COLO668 (cell line): ENCODE results near the gene CYBRD1.
"Not testable (repeated sequence)": the region's sequence is repeated elsewhere in the genome, so short reads cannot be mapped to it uniquely, and the experiment has no call there.

ENCODE experiments used
- DNase-seq: peaks from one replicate; lab custom pipeline; 2025; ENCODE audit not compliant: unreplicated experiment; lab: John Stamatoyannopoulos, UW

CYBRD1 gene, protein sequence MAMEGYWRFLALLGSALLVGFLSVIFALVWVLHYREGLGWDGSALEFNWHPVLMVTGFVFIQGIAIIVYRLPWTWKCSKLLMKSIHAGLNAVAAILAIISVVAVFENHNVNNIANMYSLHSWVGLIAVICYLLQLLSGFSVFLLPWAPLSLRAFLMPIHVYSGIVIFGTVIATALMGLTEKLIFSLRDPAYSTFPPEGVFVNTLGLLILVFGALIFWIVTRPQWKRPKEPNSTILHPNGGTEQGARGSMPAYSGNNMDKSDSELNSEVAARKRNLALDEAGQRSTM

GRCh38 chr2:171522052-171522787, at the start of gene CYBRD1:
TSS of gene CYBRD1 (plus strand) at chr2:171522474. CDS start at chr2:171522546, 72 bp downstream.
- DNase-seq: no peak

DNA sequence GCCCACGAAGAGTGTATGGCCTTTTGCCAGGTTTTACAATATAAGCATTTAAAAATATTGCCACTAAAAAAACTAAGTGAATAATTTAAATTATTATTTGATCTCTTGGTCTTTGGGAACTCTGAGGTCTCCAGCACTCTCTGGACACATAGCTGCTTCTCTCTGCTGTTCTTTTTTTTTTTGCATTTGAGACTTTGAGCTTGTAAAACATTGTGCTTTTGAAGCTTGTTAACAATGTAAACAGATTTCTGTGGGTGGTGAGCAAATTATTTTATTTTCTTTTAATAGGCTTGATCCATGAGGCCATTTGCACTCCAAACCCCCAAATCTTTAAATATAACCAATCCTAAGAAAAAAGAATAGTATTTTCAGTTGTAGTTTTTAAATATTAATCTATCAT, 46.3 kb upstream of the CYBRD1 start:
- no peak for DNase-seq

GRCh38 chr2:171478345-171478744, 43.9 kb upstream of the CYBRD1 start:
- DNase-seq: no peak

DNA sequence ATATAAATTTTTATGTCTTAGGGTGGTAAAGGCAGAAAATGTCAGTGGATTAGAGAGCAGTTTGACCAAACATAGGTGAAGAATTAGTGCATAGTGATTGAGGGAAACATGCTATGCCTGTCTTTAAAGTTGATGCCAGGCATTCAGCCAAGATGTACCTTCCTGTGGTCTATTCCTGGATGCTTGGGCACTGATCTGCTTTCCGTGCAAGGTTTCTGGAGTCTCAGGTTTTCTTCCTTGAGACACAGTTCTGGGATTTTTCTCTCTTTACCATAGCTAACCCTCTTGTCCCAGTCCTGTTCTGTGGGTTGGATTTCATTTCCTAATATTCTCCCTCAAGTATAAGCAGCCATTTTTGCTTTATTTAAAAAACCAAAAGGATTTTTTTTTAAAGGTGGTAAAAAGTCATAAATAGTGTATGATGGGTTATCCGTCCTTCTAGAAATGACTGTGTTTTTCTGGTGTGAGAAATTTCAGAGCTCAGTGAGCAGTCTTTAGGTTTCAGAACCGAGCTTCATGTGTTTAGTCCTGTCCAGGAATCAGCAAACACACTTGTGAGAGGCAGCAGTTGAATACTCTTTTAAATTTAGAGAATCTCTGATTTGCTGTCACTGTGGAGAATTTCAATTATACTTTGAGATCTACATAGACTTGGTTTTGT, 43.0 kb upstream of the CYBRD1 start:
- DNase-seq: no peak

GRCh38 chr2:171480908-171481307, 41.4 kb upstream of the CYBRD1 start:
- no peak for DNase-seq

DNA sequence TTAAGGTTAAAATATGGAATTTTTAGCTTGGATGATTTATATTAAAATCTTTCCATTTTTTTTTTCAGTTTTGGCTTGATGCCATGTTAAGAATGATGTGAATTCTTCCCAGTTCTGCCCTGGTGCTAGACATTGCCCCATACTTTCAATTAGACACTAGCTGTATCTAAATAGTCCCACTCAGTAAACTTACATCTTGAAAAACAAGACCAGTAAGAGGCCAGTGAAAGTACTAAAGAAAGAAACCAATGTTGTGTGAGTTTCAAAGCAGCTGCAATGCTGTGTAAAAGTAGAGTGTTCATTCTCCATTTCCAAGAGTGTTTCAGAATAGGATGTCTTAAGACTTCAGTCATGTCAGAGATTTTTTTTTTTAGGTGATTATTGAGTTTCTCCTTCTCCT, 40.0 kb upstream of the CYBRD1 start:
- no peak for DNase-seq

DNA sequence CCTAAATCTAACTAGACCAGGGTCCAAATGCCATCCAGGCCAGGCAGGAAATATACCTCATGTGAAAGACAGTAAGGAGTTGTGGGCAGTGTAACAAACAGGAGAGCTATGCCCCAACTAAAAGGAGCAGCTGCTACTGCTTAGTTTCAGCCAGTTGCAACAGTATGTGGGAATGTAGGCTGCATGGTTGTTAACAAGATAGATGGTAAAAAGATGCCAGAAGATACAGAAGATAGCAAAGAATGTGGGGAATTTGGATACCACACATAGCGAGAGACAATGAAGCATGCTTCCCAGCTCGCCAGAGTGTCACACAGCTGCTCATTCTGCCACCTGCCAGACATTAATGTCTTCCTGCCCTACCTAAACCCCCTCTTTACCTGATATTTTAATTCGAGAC, 39.4 kb upstream of the CYBRD1 start:
- DNase-seq: no peak

DNA sequence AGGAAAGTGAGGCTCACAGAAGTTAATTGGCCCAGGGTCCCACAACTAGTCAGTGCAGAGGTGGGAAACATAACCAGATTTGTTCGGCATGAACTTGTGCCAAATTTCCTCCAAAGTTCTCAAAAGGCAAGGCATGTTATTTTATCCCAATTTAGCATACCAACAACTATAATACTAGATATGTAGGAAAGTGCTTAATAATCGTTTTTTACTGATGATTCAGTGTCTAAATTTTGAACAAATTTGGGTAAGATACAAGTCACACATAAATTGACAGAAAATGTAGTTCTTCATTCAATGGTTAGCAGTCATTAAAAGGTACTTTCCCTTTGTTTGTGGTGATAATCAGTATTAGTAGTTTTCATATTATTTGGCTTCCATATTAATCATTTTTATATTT, 38.5 kb upstream of the CYBRD1 start:
- DNase-seq: no peak

DNA sequence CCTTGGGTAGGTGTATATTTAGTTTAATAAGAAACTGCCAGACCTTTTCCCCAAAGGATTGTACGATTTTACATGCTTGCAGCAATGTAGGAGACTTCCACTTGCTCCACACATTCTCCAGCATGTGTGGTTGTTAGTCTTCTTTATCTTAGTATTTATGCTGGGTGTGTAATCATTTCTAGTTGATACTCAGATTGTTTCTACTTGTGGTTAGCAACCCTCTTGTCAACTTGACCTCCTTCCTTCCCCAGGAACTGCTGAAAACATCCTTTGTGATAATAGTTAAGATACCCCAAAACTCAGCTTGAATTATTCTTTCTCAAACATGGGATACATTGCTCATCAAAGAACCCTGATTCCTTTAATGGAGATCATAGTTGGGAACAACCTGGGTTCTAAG, 37.2 kb upstream of the CYBRD1 start:
- no peak for DNase-seq

GRCh38 chr2:171487201-171487600, 35.1 kb upstream of the CYBRD1 start:
- DNase-seq: no peak

DNA sequence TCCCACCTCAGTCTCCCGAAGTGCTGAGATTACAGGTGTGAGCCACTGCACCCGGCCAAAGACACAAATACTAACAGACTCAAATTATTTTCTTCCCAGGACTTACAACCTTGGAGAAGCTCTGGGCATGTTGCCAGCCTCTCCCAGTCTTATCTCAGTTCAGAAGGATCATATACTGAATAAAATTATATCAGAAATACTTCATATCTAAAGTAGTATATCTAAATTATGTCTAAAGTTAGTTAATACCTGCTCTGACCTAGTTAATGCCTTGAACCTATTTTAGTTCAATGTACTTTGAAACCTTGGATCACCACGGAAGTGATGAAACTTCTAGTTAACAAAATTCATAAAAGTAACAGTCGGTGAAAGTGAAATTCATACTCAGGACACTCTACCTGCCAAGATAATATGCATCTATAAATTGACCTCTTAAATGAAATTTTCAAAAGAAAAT, 34.4 kb upstream of the CYBRD1 start:
- DNase-seq: no peak

- no peak for DNase-seq
Observed at GRCh38 chr2:171490577-171490976, 31.7 kb upstream of the CYBRD1 start.

- DNase-seq: no peak
Observed at GRCh38 chr2:171491292-171491691, 31.0 kb upstream of the CYBRD1 start.

DNA sequence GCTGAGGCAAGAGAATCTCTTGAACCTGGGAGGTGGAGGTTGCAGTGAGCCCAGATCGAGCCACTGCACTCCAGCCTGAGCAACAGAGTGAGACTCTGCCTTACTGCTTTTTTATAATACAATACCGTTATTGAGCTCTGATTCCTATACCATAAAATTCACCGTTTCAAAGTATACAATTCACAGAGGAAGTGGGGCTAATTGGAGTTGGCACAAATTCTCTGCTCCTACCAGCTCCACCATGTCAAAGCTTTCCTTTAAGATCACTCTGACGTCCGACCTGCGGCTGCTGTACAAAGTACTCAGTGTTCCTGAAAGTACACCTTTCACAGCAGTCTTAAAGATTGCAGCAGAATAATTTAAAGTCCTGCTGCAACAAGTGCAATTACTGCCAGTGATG, 29.6 kb upstream of the CYBRD1 start:
- DNase-seq: no peak

DNA sequence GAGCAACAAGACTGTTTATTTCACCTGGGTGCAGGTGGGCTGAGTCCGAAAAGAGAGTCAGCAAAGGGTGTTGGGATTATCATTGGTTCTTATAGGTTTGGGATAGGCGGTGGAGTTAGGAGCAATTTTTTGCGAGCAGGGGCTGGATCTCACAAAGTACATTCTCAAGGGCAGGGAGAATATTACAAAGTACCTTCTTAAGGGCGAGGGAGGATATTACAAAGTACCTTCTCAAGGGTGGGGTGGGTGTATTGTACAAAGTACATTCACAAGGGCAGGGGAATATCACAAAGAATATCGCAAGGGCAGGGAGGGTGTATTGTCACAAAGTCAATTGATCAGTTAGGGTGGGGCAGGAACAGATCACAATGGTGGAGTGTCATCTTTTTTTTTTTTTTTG, 24.6 kb upstream of the CYBRD1 start:
- DNase-seq: not testable (repeated sequence)

- DNase-seq: no peak
Observed at GRCh38 chr2:171505374-171505773, 16.9 kb upstream of the CYBRD1 start.

GRCh38 chr2:171509945-171510731, 12.1 kb upstream of the CYBRD1 start:
- no peak for DNase-seq

DNA sequence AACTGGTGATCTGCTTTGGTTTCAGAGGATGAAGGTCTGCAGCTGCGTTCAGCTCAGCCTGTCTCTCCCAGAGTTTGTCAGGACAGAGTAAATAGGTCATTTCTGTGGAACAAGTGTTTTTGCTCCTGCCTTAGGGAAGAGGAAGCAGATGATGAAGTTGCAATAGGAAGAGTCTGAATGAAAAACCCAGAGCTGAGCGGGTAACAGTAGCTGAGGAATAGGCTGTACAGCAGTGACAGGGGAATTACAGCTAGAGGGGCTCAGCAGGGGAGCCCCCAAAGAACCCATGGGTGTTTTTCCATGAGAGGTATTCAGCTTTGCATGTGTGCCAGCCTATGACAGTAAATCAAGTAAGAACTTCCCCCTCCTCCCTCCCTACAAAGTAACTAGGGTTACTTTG, 10.3 kb upstream of the CYBRD1 start:
- no peak for DNase-seq

DNA sequence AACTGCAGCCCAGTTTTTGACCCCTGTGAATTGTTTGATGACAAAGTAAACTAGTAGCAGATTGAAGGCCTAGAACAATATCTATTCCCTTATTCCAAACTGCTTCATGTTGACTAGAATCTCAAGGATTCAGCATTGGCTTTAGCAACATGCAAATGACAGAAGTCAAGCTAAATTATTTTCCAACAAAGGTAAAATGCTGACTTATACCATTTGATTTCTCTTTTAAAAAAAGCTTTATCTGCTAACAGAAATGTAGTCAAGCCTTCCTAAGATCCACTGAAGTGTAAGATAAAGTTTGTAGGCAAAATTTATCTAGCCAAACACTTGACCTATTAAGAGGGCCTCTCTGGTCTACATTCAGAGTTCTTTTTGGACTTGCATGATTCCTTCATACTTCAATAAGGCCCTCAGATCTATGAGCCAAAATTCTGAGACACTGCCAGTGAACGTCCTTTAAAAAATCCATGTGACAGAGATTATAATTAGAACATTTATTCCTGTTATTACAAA, 9.5 kb upstream of the CYBRD1 start:
- DNase-seq: no peak

GRCh38 chr2:171513719-171514160, 8.5 kb upstream of the CYBRD1 start:
- no peak for DNase-seq
